Measurements from ENCODE around the gene RAB11FIP4. TPM values are rescaled to one million over a fixed set of nuclear protein-coding genes. Genes with fewer than 3 reads are reported as not detected.

The RAB11FIP4 gene
- total and polyA plus RNA-seq, 7 donors: 0.66 to 32.5 (median 1.8) TPM

DNA sequence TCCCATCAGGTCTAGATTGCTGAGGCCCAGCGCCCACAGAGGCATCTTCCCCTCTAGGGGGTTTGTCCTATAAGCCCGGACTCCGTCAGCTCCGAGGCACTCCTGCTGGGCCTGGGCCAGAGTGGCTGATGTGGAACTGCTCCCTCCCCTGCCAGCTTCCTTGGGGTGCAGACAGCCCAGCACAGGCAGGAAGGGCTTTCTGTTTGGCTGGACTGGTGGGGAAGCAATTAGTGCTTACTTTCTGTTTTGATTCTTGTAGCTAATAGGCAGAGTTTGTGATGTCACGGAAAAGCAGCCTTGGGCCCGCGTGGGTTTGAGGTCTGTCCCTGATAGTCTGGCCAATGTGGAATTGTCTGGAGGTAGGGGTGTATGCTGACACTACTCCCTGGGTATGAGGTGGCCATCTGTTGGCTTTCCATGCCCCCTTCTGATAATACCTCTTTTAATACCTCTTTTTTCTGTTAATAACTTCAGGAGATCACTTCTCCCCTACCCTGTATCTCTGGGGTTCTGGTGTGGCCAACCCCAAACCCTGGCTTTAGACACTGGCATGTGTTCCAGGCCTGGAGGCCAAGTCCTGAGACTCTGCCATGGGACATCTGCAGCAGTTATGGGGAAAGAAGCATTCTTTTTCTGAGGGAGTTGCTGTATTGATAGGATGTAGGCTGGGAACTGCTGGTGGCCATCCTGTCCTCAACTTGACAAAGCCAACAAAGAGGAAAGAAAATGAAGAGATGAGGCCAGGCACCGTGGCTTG lies 190.9 kb downstream of the RAB11FIP4 start:
- 48 to 80% methylated on average over 8 of the region's 8 CpGs for WGBS, 2 donors

DNA sequence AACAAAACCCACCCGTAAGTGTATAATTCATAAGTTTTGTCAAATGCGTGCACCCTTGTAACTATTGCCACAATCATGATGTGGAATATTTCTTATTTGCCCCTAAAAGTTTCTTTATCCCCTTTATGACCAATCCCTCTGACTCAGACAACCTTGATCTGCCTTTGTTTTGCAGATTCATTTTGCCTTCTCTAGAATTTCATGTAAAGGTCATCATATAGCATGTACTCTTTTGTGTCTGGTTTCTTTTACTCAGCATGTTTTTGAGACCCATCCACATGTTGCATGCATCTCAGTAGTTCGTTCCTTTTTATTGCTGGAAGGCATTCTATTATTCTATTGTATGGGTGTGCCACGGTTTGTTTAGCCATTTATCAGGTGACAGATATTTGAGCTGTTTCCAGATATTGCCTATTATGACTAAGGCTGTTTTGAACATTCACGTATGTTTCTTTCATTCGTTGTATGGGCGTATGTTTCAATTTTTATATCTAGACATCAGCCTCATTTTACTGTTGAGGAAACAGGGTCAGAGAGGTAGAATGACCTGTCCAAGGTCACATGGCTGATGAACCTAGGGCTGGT lies 192.4 kb downstream of the RAB11FIP4 start:
- 38 to 70% methylated on average over 7 of the region's 7 CpGs for WGBS, 2 donors
- H3K4me3 ChIP-seq: no peak overlapping the region
- no peak for DNase-seq
- H3K9me3 ChIP-seq: no peaks in the 10 kb centered on the region
- H3K4me1 ChIP-seq: peaks cover 0 to 64% (median 49%) of the 10 kb centered on the region in 4 donors
- intact Hi-C loops (cut with DNase I): loop anchor here (5.0 kb wide), 1 partner anchor 153 kb away; no protein-coding TSS in a partner anchor
- TF ChIP-seq POLR2AphosphoS5 (IDR thresholded peaks at IDR 0.05): no peak
- no peak for TF ChIP-seq POLR2A (IDR thresholded peaks at IDR 0.05)
- no peak for TF ChIP-seq EP300 (IDR thresholded peaks at IDR 0.05)
- TF ChIP-seq, protein P1, sequence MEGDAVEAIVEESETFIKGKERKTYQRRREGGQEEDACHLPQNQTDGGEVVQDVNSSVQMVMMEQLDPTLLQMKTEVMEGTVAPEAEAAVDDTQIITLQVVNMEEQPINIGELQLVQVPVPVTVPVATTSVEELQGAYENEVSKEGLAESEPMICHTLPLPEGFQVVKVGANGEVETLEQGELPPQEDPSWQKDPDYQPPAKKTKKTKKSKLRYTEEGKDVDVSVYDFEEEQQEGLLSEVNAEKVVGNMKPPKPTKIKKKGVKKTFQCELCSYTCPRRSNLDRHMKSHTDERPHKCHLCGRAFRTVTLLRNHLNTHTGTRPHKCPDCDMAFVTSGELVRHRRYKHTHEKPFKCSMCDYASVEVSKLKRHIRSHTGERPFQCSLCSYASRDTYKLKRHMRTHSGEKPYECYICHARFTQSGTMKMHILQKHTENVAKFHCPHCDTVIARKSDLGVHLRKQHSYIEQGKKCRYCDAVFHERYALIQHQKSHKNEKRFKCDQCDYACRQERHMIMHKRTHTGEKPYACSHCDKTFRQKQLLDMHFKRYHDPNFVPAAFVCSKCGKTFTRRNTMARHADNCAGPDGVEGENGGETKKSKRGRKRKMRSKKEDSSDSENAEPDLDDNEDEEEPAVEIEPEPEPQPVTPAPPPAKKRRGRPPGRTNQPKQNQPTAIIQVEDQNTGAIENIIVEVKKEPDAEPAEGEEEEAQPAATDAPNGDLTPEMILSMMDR (IDR thresholded peaks at IDR 0.05): no peak
- H3K27me3 ChIP-seq: no peaks in the 10 kb centered on the region
- no peak overlapping the region for H3K27ac ChIP-seq
- no peaks in the 10 kb centered on the region for H3K36me3 ChIP-seq

More for the DNA sequence above, 190.9 kb downstream of the RAB11FIP4 start:
- Histone ChIP-seq H3K4me1 (peaks cover 0 to 75% (median 58%) of the 10 kb centered on the region in 4 donors), H3K27ac (peak overlapping the region; percentile 79 to 89 (median 84)), H3K9me3 (no peaks in the 10 kb centered on the region), H3K27me3 (no peaks in the 10 kb centered on the region), H3K4me3 (no peak overlapping the region), H3K36me3 (peaks cover 0 to 10% (median 7%) of the 10 kb centered on the region in 4 donors)
- TF ChIP-seq POLR2AphosphoS5 (IDR thresholded peaks at IDR 0.05): peak in 3 of 4 donors; percentile 38 to 43 (median 40)
- TF ChIP-seq EP300 (IDR thresholded peaks at IDR 0.05): no peak
- peak; percentile 83 for DNase-seq
- intact Hi-C loops (cut with DNase I): loop anchor here (5.0 kb wide), 1 partner anchor 155 kb away; no protein-coding TSS in a partner anchor

DNA sequence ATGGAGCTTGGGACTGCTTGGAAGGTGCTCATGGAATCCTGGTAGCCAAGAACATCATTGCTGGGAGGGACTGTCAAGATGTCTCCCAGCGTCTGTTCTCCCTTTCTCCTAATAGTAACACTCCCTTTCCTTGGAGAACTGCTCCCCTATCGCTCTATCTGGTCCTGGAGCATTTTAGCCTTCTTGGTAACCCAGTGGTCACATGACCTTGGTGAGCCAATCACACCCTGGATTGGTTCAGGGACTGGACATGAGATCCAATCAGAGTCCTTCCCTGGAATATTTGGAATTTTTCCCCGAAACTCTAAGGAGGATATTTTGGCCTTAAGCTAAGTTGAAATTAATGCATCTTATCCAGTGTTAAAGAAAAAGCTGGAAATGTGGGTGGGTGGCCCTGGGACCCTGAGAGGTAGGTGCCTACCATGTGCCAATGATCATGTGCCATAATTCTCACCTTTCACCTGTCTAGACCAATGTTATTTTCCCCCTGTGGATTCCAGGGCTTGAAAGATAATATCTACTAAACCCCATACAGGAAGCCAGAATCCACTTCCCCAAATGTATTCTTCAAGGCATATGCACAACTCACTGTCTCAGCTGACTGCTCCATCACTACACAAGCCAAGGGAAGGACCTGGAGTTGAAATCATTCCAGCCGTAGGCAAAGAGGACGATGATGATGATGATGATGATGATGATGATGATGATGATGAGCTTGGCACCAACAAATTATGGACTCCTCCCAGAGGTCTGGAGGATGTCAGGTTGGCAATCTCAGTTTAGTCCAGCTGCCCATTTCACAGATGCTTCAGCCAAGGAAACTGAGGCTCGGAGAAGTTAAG lies 193.2 kb downstream of the RAB11FIP4 start:
- Histone ChIP-seq H3K4me1 (peaks cover 0 to 56% (median 41%) of the 10 kb centered on the region in 4 donors), H3K27me3 (no peaks in the 10 kb centered on the region), H3K9me3 (no peaks in the 10 kb centered on the region), H3K4me3 (no peak overlapping the region), H3K36me3 (no peaks in the 10 kb centered on the region), H3K27ac (no peak overlapping the region)
- no peak for DNase-seq
- intact Hi-C loops (cut with DNase I): loop anchor here (5.0 kb wide), 1 partner anchor 153 kb away; no protein-coding TSS in a partner anchor
- TF ChIP-seq POLR2AphosphoS5 (IDR thresholded peaks at IDR 0.05) (no peak), POLR2A (IDR thresholded peaks at IDR 0.05) (no peak), EP300 (IDR thresholded peaks at IDR 0.05) (no peak)
- TF ChIP-seq, protein P1 (IDR thresholded peaks at IDR 0.05): no peak
- 94 to 97% methylated on average over 6 of the region's 6 CpGs for WGBS, 2 donors

DNA sequence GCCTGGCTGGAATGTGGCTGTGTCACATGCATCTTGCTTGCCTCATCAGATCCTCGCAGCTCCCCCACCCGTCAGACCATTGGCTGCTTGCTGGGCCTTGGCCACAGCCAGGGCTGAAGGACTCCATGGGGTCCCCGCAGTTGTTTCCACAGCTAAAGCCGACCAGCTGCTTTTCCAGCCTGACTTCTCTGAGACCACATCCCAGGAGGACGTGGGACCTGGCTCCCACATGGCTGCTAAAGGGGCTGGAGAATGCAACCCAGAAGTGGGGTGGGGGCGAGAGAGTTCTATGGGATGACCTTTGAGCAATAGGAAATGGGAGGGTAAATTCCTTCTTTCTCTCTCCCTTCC lies 193.8 kb downstream of the RAB11FIP4 start:
- no peak overlapping the region for H3K27ac ChIP-seq
- DNase-seq: peak; percentile 50
- TF ChIP-seq POLR2AphosphoS5 (IDR thresholded peaks at IDR 0.05) (no peak), EP300 (IDR thresholded peaks at IDR 0.05) (no peak)
- TF ChIP-seq, protein P1 (IDR thresholded peaks at IDR 0.05): no peak
- no peak overlapping the region for H3K4me3 ChIP-seq
- 84 to 95% methylated on average over 6 of the region's 6 CpGs for WGBS, 2 donors
- H3K9me3 ChIP-seq: no peaks in the 10 kb centered on the region
- intact Hi-C loops (cut with DNase I): no loop called here
- H3K27me3 ChIP-seq: no peaks in the 10 kb centered on the region
- H3K36me3 ChIP-seq: no peaks in the 10 kb centered on the region
- H3K4me1 ChIP-seq: peaks cover 0 to 50% (median 35%) of the 10 kb centered on the region in 4 donors
